ENCODE measurements around the gene ATP9B.

- no peak for TF ChIP-seq YY1 (IDR thresholded peaks at IDR 0.05; ENCODE audit: insufficient read depth, insufficient read length)
- no peak for TF ChIP-seq ZNF274 (IDR thresholded peaks at IDR 0.05; ENCODE audit: low read depth, low read length)
- TF ChIP-seq SUZ12 (IDR thresholded peaks at IDR 0.05; ENCODE audit: extremely low read depth, insufficient read depth, insufficient read length) = no peak
Observed at GRCh38 chr18:79147014-79147413, 77.8 kb downstream of the ATP9B start.
